ENCODE measurements around the gene SPPL2B. TPM values are rescaled to one million over a fixed set of nuclear protein-coding genes. Genes with fewer than 3 reads are reported as not detected.
A peak's percentile ranks its signal among the peaks of the same experiment; 100 is the strongest.

Gene SPPL2B
- total RNA-seq, 2 experiments from 2014 or later = 90.6 to 101 TPM

GRCh38 chr19:2306281-2306806, 22.1 kb upstream of the SPPL2B start:
- Mint-ChIP-seq H3K4me1 (peaks cover 6% of the 10 kb centered on the region), H3K27me3 (peaks cover 68% of the 10 kb centered on the region), H3K27ac (no peak overlapping the region), H3K9me3 (no peaks in the 10 kb centered on the region), H3K36me3 (peaks cover 2% of the 10 kb centered on the region), H3K4me3 (no peak overlapping the region)
- DNase-seq (no peak), ATAC-seq (ENCODE audit: low read depth) (no peak)
- POLR2A ChIA-PET = interaction anchor here (0.6 to 1.1 kb wide), 3 partner anchors 68 to 150 kb away, joined by 3 to 4 read pairs (median 3); no protein-coding TSS in a partner anchor

- Mint-ChIP-seq H3K36me3 (peaks cover 2% of the 10 kb centered on the region), H3K27ac (no peak overlapping the region), H3K4me3 (no peak overlapping the region), H3K9me3 (no peaks in the 10 kb centered on the region), H3K27me3 (peaks cover 69% of the 10 kb centered on the region), H3K4me1 (peaks cover 6% of the 10 kb centered on the region)
- DNase-seq (no peak), ATAC-seq (ENCODE audit: low read depth) (no peak)
- POLR2A ChIA-PET = interaction anchor here (0.6 to 1.1 kb wide), 2 partner anchors 67 to 116 kb away, joined by 3 to 4 read pairs; no protein-coding TSS in a partner anchor
These were observed 21.5 kb upstream of the SPPL2B start for GRCh38 chr19:2306971-2307370.

GRCh38 chr19:2307518-2308012, 20.9 kb upstream of the SPPL2B start:
- DNase-seq (no peak), ATAC-seq (ENCODE audit: low read depth) (no peak)
- POLR2A ChIA-PET = no interaction called here
- Mint-ChIP-seq H3K4me1 (peaks cover 6% of the 10 kb centered on the region), H3K4me3 (no peak overlapping the region), H3K27me3 (peaks cover 69% of the 10 kb centered on the region), H3K36me3 (peaks cover 2% of the 10 kb centered on the region), H3K27ac (no peak overlapping the region), H3K9me3 (no peaks in the 10 kb centered on the region)

- peaks cover 68% of the 10 kb centered on the region for H3K27me3 Mint-ChIP-seq
- H3K9me3 Mint-ChIP-seq = no peaks in the 10 kb centered on the region
- POLR2A ChIA-PET = no interaction called here
- peaks cover 2% of the 10 kb centered on the region for H3K4me1 Mint-ChIP-seq
- no peak within 1 kb of the TSS for H3K27ac Mint-ChIP-seq
- ATAC-seq (ENCODE audit: low read depth) (no peak), DNase-seq (no peak)
- peak within 1 kb of the TSS; percentile 60 for H3K4me3 Mint-ChIP-seq
- no peaks in the 10 kb centered on the region for H3K36me3 Mint-ChIP-seq
These were observed 20.3 kb upstream of the SPPL2B start, which contains the start of gene LINGO3 for GRCh38 chr19:2308114-2308556. TSS of gene LINGO3 (minus strand) at chr19:2308154. CDS start at chr19:2291776, 16,378 bp downstream.

GRCh38 chr19:2309734-2310362, 18.6 kb upstream of the SPPL2B start:
- Mint-ChIP-seq H3K27me3 (peaks cover 64% of the 10 kb centered on the region), H3K4me1 (peaks cover 2% of the 10 kb centered on the region), H3K36me3 (no peaks in the 10 kb centered on the region), H3K9me3 (peaks cover 4% of the 10 kb centered on the region), H3K27ac (no peak overlapping the region), H3K4me3 (no peak overlapping the region)
- DNase-seq = no peak
- POLR2A ChIA-PET = no interaction called here
- no peak for ATAC-seq (ENCODE audit: low read depth)

- no peaks in the 10 kb centered on the region for H3K36me3 Mint-ChIP-seq
- peaks cover 2% of the 10 kb centered on the region for H3K4me1 Mint-ChIP-seq
- ATAC-seq (ENCODE audit: low read depth) = no peak
- POLR2A ChIA-PET = interaction anchor here (0.6 to 0.7 kb wide), 2 partner anchors 70 to 81 kb away, joined by 3 to 5 read pairs; no protein-coding TSS in a partner anchor
- H3K9me3 Mint-ChIP-seq = peaks cover 8% of the 10 kb centered on the region
- peaks cover 57% of the 10 kb centered on the region for H3K27me3 Mint-ChIP-seq
- no peak for DNase-seq
- no peak overlapping the region for H3K4me3 Mint-ChIP-seq
- no peak overlapping the region for H3K27ac Mint-ChIP-seq
These were observed 17.4 kb upstream of the SPPL2B start for GRCh38 chr19:2311093-2311492.

- peaks cover 8% of the 10 kb centered on the region for H3K9me3 Mint-ChIP-seq
- no peak for ATAC-seq (ENCODE audit: low read depth)
- H3K4me3 Mint-ChIP-seq = no peak overlapping the region
- POLR2A ChIA-PET = no interaction called here
- no peak for DNase-seq
- H3K27ac Mint-ChIP-seq = no peak overlapping the region
- peaks cover 2% of the 10 kb centered on the region for H3K4me1 Mint-ChIP-seq
- peaks cover 52% of the 10 kb centered on the region for H3K27me3 Mint-ChIP-seq
- no peaks in the 10 kb centered on the region for H3K36me3 Mint-ChIP-seq
These were observed 15.5 kb upstream of the SPPL2B start for GRCh38 chr19:2312820-2313501.

- Mint-ChIP-seq H3K36me3 (no peaks in the 10 kb centered on the region), H3K9me3 (peaks cover 8% of the 10 kb centered on the region), H3K4me3 (no peak overlapping the region), H3K27me3 (peaks cover 31% of the 10 kb centered on the region), H3K4me1 (no peaks in the 10 kb centered on the region), H3K27ac (no peak overlapping the region)
- ATAC-seq (ENCODE audit: low read depth) = no peak
- no peak for DNase-seq
- POLR2A ChIA-PET = interaction anchor here (0.6 kb wide), 1 partner anchor 14 kb away, joined by 6 read pairs; no protein-coding TSS in a partner anchor
These were observed 13.2 kb upstream of the SPPL2B start for GRCh38 chr19:2315121-2315817.

- POLR2A ChIA-PET = interaction anchor here (0.6 to 1.0 kb wide), 3 partner anchors 12 to 112 kb away, joined by 4 to 6 read pairs (median 4); partner anchors contain the start of genes LSM7 and TIMM13
- Mint-ChIP-seq H3K27ac (no peak overlapping the region), H3K27me3 (peaks cover 25% of the 10 kb centered on the region), H3K9me3 (peaks cover 8% of the 10 kb centered on the region), H3K4me3 (no peak overlapping the region), H3K36me3 (no peaks in the 10 kb centered on the region), H3K4me1 (no peaks in the 10 kb centered on the region)
- ATAC-seq (ENCODE audit: low read depth) (peak; percentile 55), DNase-seq (no peak)
These were observed 12.6 kb upstream of the SPPL2B start for GRCh38 chr19:2315818-2316353.

- Mint-ChIP-seq H3K9me3 (peaks cover 8% of the 10 kb centered on the region), H3K4me1 (no peaks in the 10 kb centered on the region), H3K27ac (no peak overlapping the region), H3K27me3 (peaks cover 18% of the 10 kb centered on the region), H3K4me3 (no peak overlapping the region), H3K36me3 (no peaks in the 10 kb centered on the region)
- no peak for DNase-seq
- ATAC-seq (ENCODE audit: low read depth) = no peak
- POLR2A ChIA-PET = no interaction called here
These were observed 11.2 kb upstream of the SPPL2B start for GRCh38 chr19:2317300-2317699.

- no peak overlapping the region for H3K4me3 Mint-ChIP-seq
- H3K36me3 Mint-ChIP-seq = no peaks in the 10 kb centered on the region
- peaks cover 8% of the 10 kb centered on the region for H3K9me3 Mint-ChIP-seq
- no peak overlapping the region for H3K27ac Mint-ChIP-seq
- POLR2A ChIA-PET = no interaction called here
- no peak for DNase-seq
- ATAC-seq (ENCODE audit: low read depth) = no peak
- H3K4me1 Mint-ChIP-seq = no peaks in the 10 kb centered on the region
- H3K27me3 Mint-ChIP-seq = peaks cover 18% of the 10 kb centered on the region
These were observed 10.7 kb upstream of the SPPL2B start for GRCh38 chr19:2317756-2318155.

GRCh38 chr19:2318923-2319322, 9.6 kb upstream of the SPPL2B start:
- Mint-ChIP-seq H3K9me3 (peaks cover 8% of the 10 kb centered on the region), H3K4me1 (no peaks in the 10 kb centered on the region), H3K4me3 (no peak overlapping the region), H3K27me3 (peaks cover 8% of the 10 kb centered on the region), H3K27ac (no peak overlapping the region), H3K36me3 (no peaks in the 10 kb centered on the region)
- ATAC-seq (ENCODE audit: low read depth) = no peak
- POLR2A ChIA-PET = interaction anchor here (0.7 to 1.0 kb wide), 3 partner anchors 9 to 632 kb away, joined by 3 read pairs; partner anchors contain the start of genes GADD45B and LSM7
- DNase-seq = no peak

- Mint-ChIP-seq H3K27ac (no peak overlapping the region), H3K36me3 (no peaks in the 10 kb centered on the region), H3K4me1 (peaks cover 3% of the 10 kb centered on the region), H3K4me3 (no peak overlapping the region), H3K9me3 (peaks cover 6% of the 10 kb centered on the region), H3K27me3 (peaks cover 7% of the 10 kb centered on the region)
- POLR2A ChIA-PET = interaction anchor here (0.8 to 1.0 kb wide), 2 partner anchors 9 to 156 kb away, joined by 3 read pairs; partner anchors contain the start of genes GADD45B and LSM7
- no peak for DNase-seq
- no peak for ATAC-seq (ENCODE audit: low read depth)
These were observed 8.9 kb upstream of the SPPL2B start for GRCh38 chr19:2319551-2319950.

Measured in activated naive CD8-positive, alpha-beta T cell treated with anti-CD3 and anti-CD28 coated beads, Interleukin-2, amount 10 ng/mL, durations not matched to agents 7 days and 5 days (primary cell).